ENCODE measurements around the gene DNAJB9.

Gene DNAJB9

GRCh38 chr7:108592646-108593201, 23.1 kb downstream of the DNAJB9 start:
- DNase-seq (ENCODE audit: low read depth): no peak
- TF ChIP-seq CTCF (IDR thresholded peaks at IDR 0.05; ENCODE audit: insufficient read depth, low read depth, low read length, missing control alignments): peak; percentile 14
- no peak overlapping the region for H3K4me3 ChIP-seq (ENCODE audit: low read depth, low read length)

GRCh38 chr7:108596560-108596959, 26.9 kb downstream of the DNAJB9 start:
- no peak for TF ChIP-seq CTCF (IDR thresholded peaks at IDR 0.05; ENCODE audit: insufficient read depth, low read depth, low read length, missing control alignments)
- no peak for DNase-seq (ENCODE audit: low read depth)
- H3K4me3 ChIP-seq (ENCODE audit: low read depth, low read length): no peak overlapping the region

- TF ChIP-seq CTCF (IDR thresholded peaks at IDR 0.05; ENCODE audit: insufficient read depth, low read depth, low read length, missing control alignments): no peak
- no peak overlapping the region for H3K4me3 ChIP-seq (ENCODE audit: low read depth, low read length)
- DNase-seq (ENCODE audit: low read depth): no peak
Measured at GRCh38 chr7:108598153-108598552, 28.5 kb downstream of the DNAJB9 start.

GRCh38 chr7:108598914-108599580, 29.4 kb downstream of the DNAJB9 start:
- no peak for DNase-seq (ENCODE audit: low read depth)
- no peak overlapping the region for H3K4me3 ChIP-seq (ENCODE audit: low read depth, low read length)
- no peak for TF ChIP-seq CTCF (IDR thresholded peaks at IDR 0.05; ENCODE audit: insufficient read depth, low read depth, low read length, missing control alignments)

- DNase-seq (ENCODE audit: low read depth): no peak
- H3K4me3 ChIP-seq (ENCODE audit: low read depth, low read length): no peak overlapping the region
- TF ChIP-seq CTCF (IDR thresholded peaks at IDR 0.05; ENCODE audit: insufficient read depth, low read depth, low read length, missing control alignments): no peak
Measured at GRCh38 chr7:108600399-108600798, 30.7 kb downstream of the DNAJB9 start.

GRCh38 chr7:108603656-108604306, 34.1 kb downstream of the DNAJB9 start:
- no peak for TF ChIP-seq CTCF (IDR thresholded peaks at IDR 0.05; ENCODE audit: insufficient read depth, low read depth, low read length, missing control alignments)
- DNase-seq (ENCODE audit: low read depth): no peak
- no peak overlapping the region for H3K4me3 ChIP-seq (ENCODE audit: low read depth, low read length)

All from GM12865 (cell line).